HG03460 (cell line): Measurements from ENCODE around the gene BPNT1.
"Not testable (repeated sequence)": the region's sequence is repeated elsewhere in the genome, so short reads cannot be mapped to it uniquely, and the experiment has no call there.

Source experiments
- ATAC-seq: cut with Tn5 transposase; IDR thresholded peaks from one replicate; pipeline ENCODE4 v1.9.1; 2021; ENCODE audit not compliant: unreplicated experiment

Gene BPNT1

DNA sequence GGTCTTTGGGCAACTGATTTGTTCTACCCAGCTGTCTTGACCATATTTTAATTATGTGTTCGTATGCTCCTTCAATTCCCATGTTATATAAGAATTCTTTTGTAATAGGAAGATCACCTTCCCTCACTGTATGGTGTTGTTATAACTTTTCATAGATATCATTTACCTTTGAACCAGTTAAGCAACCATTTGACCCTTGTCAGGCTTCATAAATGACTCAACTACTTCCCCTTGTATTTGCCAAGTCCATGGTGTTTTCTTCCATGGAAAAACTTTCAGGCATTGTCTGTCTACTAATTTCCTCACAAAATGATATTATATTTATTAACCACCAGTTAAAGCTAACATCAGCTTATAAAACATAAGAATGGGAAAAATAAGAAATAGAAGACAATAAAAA, 5.1 kb downstream of the BPNT1 start:
- no peak for ATAC-seq

DNA sequence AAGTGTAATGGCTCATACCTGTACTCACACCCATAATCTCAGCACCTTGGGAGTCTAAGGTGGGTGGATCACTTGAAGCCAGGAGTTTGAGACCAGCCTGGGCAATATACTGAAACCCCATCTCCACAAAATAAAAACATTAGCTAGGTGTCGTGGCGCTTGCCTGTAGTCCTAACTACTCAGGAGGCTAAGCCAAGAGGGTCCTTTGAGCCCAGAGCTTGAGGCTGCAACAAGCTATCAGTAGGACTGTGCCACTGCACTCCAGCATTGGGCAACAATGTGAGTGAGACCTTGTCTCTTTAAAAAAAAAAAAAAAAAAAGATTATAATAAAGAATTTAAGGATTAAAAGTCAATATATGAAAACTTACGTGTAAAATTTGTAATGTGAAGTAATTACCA, 11.7 kb downstream of the BPNT1 start:
- ATAC-seq, result no peak

DNA sequence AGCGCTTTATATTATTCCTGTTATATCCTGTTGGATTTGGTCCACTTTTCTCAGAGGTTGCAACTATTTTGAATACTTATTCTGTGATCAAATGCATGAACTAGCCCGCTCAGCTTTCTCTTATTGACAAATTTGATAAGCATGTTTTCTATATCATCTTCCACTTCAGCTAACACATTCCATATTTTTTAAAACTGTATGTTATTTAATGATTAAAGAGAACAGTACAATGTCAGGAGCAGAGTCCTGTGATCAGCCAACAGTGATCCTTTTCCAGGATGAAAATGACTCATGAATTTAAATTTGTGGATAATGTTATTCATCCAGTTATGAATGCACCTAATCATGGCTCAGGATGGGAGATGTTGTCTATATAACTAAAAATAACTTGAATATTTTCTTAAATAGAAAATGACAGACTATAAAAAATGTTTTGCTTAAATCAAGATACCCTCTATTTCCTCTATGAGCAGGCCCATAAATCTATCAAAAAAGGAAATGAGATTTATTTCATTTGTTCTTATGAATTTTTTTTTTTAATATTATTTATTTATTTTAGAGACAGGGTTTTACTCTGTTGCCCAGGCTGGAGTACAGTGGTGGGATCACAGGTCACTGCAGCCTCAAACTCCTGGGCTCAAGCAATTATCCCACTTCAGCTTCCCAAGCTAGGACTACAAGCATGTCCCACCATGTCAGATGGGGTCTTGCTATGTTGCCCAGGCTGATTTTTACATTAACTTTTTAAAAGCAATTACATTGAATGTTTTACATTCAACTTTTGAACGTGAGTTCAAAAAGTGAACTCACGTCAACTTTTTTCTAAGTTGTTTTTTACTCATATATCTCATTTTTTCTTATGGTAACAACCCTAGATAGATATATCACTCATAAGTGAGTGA, 12.5 kb downstream of the BPNT1 start:
- ATAC-seq, result no peak

DNA sequence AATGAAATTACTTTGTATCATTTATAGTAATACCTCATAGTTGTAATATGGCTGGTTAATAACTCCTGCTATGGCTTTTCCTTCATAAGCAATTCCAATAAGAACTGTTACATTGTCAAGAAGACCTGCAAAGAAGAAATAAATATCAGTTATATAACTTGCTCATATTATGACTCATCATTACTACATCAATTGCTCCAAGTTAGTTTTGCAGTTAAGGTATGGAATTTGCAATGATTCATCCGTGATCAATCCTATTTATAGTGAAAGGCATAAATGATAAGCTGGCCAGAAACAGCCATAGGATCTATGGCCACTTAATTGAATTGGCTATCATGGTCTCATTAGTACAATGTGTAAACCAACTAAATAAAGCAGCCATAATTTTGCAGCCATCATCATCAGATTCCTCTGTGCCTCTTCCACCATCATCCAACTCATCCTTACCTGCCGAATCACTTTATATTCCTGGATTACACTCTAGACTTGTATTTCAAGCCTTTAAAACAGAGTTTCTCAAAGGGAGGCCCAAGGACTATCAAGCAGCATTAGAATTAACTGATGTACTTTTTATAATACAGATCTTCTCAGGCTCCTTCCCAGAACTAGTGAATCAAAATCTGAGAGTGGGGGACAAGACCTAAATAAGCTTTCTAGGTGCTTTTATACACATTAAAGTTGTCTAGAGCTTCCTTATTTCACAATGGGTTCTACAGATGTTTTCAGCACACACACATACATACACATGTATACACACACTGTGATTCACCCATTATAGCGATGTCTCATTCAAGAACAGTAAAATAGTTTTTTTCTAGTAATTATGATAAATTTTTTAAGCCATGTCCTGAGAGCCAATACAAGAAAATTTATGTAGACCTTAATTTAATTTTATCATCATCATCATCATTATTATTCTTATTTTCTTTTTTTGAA, 22.1 kb downstream of the BPNT1 start:
- ATAC-seq, result no peak

DNA sequence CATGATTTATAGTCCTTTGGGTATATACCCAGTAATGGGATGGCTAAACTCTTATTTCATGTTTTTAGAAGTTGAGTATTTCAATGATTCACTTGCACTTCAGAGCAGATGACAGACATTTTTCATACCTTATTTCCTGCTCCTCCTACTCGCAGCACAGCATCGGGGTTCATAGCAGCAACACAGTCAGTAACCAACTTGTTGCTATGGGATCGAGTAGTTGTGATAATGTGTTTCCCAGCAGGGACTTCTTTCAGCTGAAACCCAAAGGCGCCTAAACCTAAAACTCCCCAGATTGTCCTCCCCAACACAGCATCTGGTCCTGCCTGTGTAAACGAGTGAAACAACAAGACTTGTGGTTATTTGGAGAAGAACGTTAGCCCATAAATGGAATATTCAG, 27.0 kb downstream of the BPNT1 start:
- ATAC-seq, result no peak

DNA sequence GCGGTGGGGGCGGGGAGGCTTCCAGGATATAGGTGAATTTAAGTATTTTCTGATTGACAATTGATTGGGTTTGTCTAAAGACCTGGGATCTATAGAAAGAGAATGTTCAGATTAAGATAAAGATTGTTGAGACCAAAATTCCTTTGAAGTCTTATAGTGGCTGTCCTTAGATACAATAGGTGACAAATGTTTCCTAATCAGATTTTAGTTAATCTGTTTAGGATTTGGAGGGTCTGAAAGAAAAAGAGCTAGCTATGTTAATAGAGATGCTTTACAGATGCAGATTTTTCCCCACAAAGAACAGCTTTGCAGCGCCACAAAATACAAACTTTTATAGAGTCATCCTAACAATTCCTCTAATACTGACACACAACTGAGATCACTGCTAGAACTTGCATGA, 28.7 kb downstream of the BPNT1 start:
- no peak for ATAC-seq

DNA sequence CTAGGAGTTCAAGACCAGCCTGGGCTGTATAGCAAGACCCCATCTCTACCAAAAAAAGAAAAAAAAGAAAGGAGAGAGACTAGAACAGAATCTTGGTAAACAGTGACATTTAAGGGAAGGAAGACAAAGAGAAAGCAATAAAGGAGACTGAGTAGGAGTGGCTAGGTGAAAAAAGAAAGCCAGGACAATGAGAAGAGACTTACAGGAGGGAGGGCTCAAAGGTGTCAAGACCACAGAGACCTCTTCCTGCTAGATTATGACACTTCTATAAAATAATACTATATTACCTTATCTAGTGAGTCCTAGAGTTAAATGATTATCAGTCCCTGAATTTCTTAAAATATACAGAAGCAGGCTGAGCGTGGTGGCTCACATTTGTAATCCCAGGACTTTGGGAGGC, 33.2 kb downstream of the BPNT1 start:
- no peak for ATAC-seq

DNA sequence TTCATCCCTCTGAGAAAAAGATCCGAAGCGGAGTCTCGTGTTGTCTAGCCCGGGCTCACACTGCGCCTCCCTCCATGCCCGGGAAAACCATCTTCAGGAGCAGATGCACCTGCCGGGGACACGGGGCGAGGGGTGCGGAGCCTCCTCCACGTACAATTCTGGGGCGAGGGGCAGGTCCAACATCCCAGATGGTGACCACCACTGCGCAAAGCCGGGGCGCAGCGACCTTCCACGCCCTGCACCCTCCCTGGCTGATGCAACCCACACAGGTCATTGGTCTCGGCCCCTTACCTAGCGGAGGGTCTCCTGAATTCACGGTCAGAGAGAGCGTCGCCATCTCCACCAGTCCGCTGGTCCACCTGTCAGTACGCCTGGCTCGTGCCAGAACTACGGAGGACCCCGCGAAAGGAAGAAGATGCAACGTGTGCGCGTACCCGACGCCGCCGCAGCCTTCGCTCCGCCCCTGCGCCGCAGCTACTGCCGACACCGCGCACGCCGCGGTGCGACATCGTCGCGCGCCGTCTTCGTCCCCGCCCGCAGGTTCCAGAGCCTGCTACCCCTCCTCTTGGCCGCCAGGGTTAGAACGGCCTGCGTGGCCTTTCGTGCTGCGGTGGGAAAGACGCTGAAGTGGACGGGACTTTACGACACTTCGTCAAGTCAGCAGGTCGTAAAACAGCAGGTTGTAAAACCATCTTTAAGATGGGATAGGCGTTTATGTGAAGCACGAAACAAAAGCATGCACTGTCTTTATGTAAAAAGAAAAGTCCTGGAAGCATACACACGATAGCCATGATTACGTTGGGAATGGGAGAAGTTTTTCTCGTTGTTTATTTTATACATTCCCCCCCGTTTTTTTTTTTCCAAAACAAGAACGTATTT, 43.3 kb downstream of the BPNT1 start, which contains the start of gene EPRS1:
Gene EPRS1 (minus strand): TSS at position 454 of the 879 bp plus-strand sequence. CDS start 117 bp downstream, at position 337.
- ATAC-seq, result peak; percentile 99

DNA sequence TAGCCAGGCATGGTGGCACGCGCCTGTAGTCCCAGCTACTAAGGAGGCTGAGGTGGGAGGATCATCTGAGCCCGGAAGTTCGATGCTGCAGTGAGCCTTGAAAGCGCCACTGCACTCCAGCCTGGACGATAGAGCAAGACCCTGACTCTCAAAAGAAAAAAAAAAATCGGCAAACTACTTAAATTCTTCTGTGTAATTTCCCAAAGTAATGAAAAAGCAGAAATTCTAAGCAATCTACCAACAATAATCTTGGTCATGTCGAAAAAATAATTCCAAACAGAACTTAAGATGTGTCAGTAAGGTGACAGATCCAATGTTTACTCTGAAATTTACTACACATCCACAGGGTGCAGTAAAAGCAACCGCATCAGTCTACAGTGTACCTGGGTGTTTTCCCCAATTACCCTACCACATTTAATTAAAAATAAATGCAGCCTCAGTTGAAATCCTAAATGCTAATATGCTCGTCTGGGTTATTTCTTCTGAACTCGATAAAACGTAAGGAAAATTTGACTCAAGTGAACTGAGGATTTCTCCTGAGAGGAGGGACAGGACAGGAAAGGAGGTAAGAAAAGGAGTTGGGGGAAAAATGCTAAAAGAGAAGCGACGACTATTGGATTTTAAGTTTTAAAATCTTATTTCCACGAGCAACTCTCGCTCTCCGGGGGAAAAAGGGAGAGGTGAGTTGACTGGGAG, 44.1 kb downstream of the BPNT1 start:
- no peak for ATAC-seq

DNA sequence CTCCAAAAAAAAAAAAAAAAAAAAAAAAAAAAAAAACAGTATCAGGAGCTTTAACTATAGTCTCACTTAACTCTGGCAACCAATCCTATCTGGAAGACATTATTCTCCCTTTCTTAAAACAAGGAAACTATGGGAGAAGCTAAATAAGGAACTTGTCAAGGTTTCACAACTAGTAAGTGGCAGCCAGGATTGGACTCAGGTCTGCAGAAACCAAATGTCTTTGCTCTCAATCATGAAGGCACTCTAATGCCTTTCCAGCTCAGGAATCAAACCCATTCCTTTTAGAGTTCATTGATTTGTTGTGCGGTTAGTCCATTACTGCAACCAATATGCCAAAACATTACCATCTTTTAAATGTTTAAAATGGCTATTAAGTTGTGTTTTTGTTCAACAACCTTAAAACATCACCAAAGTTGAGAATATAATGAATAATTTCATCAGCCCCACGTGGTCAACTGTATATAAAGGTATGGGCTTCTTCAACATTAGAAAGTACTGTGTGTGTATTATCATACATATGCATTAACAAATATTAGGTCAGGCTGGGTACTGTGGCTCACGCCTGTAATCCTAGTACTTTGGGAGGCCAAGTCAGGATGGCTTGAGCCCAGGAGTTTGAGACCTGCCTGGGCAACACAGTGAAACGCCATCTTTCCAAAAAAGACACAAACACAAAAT, 44.8 kb downstream of the BPNT1 start:
- no peak for ATAC-seq

DNA sequence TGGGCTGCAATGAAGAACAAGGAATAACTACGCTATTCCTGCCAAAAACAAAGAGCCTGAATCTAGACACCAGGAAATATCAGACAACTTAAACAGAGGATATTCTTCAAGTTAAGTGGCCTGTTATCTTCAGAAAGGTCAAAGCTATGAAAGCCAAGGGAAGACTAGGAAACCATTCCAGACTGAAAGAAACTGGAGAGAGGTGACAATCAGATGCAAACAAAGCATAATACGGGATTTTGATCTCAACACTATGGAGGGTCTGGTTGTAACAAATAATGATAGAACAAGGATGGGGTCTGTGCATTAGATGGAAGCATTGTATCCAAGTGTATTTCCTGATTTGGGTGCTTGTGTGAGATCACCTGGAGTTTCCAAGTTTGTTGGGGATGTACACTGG, 45.9 kb downstream of the BPNT1 start:
- ATAC-seq, result no peak

DNA sequence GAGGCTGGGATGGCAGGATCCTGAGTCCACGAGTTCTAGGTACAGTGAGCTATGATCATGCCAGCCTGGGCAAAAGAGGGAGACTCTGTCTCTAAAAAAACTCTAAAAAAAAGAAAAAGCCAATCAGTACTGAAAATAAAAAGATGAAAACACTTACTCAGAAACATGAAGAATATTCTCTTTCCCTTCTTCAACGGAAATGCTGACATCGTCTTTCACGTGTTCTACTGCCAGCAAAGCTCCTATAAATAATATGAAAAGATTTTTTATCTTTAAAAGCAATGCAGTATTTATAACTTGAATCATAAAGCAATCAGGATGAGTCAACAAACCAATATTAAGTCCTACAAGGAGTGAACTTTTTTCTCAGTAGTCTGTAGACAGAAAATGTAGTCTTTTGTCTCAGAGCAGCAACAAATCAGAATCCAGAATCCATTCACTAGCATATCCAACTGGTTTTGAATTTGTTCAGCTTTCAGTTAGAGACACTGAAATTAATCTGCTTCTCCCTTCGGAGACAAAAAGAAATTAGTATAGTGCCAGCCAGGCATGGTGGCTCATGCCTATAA, 49.5 kb downstream of the BPNT1 start:
- no peak for ATAC-seq

DNA sequence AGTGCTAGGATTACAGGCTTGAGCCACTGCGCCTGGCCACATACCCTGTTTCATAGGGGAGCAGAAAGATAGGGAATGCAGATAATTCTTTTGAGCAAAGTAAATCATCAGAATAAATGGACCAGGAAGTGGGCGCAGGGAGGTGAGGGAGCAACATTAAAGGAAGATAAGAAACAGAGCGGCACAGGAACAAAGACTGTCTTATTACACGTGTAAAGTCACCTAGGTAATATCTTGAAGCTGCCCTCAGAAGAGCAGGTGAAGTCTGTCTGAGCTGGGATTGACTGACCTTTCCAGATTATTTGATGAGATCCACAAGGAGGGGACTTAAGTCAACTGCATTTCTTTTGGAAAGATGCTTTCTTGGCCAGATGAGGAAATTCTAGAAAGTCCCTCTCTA, 50.9 kb downstream of the BPNT1 start:
- ATAC-seq, result no peak

DNA sequence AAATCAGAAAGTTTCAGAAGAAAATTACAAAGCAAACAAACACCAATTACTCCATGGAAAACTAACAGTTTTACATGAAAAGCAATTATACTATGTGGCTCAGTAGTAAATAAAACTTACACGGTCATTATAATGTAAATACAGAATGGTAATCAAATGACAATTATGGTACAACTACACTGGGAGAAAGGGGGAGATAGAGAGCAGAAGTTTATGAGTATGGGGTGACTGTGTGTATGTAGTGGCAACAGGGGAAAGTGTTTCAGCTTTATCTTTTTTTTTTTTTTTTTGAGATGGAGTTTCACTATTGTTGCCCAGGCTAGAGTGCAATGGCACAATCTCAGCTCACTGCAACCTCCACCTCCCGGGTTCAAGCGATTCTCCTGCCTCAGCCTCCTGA, 51.8 kb downstream of the BPNT1 start:
- not testable (repeated sequence) for ATAC-seq

DNA sequence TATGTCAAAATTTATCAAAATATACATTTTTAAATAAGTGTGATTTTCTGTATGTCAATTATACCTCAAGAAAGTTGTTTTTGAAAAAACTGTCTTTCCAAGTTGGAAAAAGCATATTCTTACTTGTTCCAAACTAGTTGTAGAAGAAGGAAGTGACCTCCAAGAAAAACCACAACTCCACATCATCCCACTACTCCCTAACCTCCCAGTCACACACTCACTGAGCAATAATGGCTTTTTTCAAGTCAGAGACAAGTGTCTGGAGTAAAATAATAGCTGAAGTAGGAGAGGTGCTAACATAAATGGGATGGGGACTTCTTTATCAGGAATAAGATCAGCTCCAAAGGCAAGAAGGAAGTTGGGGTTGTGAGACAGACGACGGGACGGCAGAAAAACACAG, 56.7 kb downstream of the BPNT1 start:
- ATAC-seq, result no peak

DNA sequence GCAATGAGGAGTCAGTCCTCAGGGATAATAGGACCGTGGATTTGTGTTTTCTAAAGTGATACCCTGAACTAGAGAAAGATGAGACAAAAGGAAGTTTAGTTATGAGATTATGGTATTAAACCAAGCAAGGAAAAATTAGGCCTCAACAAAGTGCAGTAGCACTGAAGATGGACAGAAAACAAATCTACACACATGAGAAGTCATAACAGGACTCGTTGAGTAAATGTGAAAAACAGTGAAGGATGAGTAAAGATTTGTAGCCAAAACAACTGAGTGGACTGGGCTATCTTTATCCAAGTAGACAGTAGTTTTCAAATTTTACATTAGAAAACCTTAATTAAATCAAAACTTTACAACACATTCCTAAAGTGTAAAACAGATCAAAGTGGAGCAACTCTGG, 58.3 kb downstream of the BPNT1 start:
- ATAC-seq, result no peak

DNA sequence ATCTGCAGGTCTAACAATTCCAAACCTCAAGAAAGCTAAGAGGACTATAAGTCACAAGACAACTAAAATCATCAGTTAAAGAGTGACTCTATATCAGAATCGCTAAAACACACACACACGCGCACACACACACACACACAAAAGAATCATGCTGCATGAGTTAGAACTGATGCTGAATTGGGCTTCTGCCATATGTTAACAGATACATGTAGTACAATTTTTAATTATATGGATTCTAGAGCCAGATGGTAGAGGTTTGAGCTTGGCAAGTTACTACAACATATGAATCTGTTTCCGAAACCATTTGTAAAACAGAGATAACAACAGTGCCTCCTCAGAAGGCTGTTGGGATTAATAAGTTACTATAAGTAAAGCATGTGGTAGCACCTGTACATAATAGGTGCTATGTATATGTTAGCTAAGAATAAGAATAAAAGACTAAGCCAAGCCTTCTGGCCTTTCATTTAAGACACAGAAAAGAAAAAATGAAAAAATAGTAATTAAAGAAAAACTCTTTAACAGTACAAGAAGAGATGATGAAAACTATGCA, 61.2 kb downstream of the BPNT1 start:
- ATAC-seq, result no peak

DNA sequence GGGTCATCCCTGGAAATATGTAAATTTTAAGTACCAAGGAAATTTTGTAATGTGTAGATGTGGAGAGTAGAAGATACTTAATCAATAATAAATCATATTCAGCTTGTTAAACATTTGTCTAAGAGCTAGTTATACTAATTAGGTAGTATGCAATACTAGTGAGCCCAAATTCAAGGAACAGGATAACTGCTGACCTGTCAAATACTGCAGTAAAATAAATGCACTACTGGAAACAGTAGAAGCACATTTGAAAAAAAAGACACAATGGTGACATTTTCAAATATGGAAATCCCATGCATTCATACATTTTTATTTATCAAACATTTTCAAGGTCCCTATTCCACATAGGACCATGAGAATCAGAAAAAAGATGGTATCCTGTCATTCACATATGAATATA, 70.5 kb downstream of the BPNT1 start:
- no peak for ATAC-seq

DNA sequence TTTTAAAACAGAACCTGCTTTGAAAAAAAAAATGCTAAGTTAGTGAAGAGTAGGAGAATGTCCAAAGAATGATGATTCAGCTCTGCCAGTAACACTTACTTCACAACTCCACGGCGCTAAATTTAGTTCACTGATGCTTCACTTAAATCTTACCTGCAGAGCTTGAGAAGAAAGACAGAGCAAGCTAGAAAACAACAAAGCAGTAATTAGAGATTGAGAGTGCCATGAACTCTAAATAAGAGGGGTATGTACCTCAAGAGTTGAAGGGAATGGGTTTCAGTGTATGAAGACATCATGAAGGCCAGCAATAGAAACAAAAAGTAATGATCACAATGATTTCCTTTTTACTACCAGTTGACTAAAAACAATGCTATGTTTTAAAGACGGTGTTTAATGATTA, 76.1 kb downstream of the BPNT1 start:
- peak; percentile 88 for ATAC-seq
